ENCODE data around the gene CACNA2D4.

CACNA2D4 gene

GRCh38 chr12:1877169-1877878 lies 41.1 kb downstream of the CACNA2D4 start:
- no peak for DNase-seq (ENCODE audit: low read depth)
- H3K4me3 ChIP-seq (ENCODE audit: low read depth, low read length), result no peak overlapping the region

- DNase-seq (ENCODE audit: low read depth), result no peak
- no peak overlapping the region for H3K4me3 ChIP-seq (ENCODE audit: low read depth, low read length)
These were observed 42.4 kb downstream of the CACNA2D4 start for GRCh38 chr12:1876086-1876485.

- no peak overlapping the region for H3K4me3 ChIP-seq (ENCODE audit: low read depth, low read length)
- DNase-seq (ENCODE audit: low read depth), result no peak
These were observed 42.8 kb downstream of the CACNA2D4 start for GRCh38 chr12:1875608-1876007.

- DNase-seq (ENCODE audit: low read depth), result no peak
- H3K4me3 ChIP-seq (ENCODE audit: low read depth, low read length), result no peak overlapping the region
These were observed 44.6 kb downstream of the CACNA2D4 start for GRCh38 chr12:1873531-1874510.

GRCh38 chr12:1872448-1872847 lies 46.0 kb downstream of the CACNA2D4 start:
- DNase-seq (ENCODE audit: low read depth), result no peak
- no peak overlapping the region for H3K4me3 ChIP-seq (ENCODE audit: low read depth, low read length)

- H3K4me3 ChIP-seq (ENCODE audit: low read depth, low read length), result no peak overlapping the region
- DNase-seq (ENCODE audit: low read depth), result no peak
These were observed 46.5 kb downstream of the CACNA2D4 start for GRCh38 chr12:1872001-1872400.

- DNase-seq (ENCODE audit: low read depth), result no peak
These were observed 47.2 kb downstream of the CACNA2D4 start for GRCh38 chr12:1870998-1871917.

DNA sequence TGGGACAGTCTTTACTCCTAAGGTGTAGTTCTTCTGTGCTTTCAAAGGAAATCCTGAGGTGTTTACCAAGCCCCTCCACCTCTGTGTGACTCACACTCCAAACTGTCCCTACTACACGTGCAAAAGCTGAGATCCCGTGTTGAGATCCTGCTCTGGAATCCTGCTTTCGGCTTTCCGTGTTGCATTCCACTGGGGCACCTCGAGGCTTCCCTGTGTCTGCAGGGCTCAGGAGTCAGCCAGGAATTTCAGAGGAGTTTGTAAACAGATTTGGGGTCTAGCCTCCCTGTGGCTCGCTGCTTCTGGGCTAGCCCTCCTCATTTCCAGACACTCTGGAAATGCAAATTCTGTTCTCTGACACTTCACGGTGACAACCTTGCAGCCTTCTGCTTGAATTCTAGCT lies 48.4 kb downstream of the CACNA2D4 start:
- no peak overlapping the region for H3K4me3 ChIP-seq (ENCODE audit: low read depth, low read length)
- DNase-seq (ENCODE audit: low read depth), result no peak

More at GRCh38 chr12:1870998-1871917, 47.2 kb downstream of the CACNA2D4 start:
- no peak overlapping the region for H3K4me3 ChIP-seq (ENCODE audit: low read depth, low read length)

- DNase-seq (ENCODE audit: low read depth), result no peak
These were observed 49.3 kb downstream of the CACNA2D4 start for GRCh38 chr12:1869145-1869544.

GRCh38 chr12:1865284-1865866 lies 53.1 kb downstream of the CACNA2D4 start:
- no peak for DNase-seq (ENCODE audit: low read depth)
- no peak overlapping the region for H3K4me3 ChIP-seq (ENCODE audit: low read depth, low read length)

More at GRCh38 chr12:1869145-1869544, 49.3 kb downstream of the CACNA2D4 start:
- no peak overlapping the region for H3K4me3 ChIP-seq (ENCODE audit: low read depth, low read length)

- DNase-seq (ENCODE audit: low read depth), result no peak
- no peak overlapping the region for H3K4me3 ChIP-seq (ENCODE audit: low read depth, low read length)
These were observed 53.6 kb downstream of the CACNA2D4 start for GRCh38 chr12:1864867-1865266.

DNA sequence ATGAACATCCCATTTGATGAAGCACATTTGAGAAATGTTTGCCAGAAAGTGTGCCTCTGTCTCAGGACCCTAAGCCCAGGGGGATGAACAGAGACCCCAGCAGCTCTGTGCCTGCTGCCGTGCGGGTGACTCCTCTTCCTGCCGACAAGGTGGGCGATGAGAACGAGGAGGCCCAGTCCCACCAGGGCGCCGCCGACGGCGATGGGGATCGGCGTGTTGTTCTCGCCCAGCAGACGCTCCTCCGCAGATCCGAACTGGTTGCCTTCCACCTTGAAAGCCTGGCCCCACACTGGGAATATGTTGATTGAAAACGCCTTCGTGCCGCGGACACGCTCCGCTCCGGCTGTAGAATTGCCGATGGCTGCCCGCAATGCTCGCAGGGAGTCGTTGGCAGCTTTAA lies 54.0 kb downstream of the CACNA2D4 start:
- no peak for DNase-seq (ENCODE audit: low read depth)
- H3K4me3 ChIP-seq (ENCODE audit: low read depth, low read length), result no peak overlapping the region

DNA sequence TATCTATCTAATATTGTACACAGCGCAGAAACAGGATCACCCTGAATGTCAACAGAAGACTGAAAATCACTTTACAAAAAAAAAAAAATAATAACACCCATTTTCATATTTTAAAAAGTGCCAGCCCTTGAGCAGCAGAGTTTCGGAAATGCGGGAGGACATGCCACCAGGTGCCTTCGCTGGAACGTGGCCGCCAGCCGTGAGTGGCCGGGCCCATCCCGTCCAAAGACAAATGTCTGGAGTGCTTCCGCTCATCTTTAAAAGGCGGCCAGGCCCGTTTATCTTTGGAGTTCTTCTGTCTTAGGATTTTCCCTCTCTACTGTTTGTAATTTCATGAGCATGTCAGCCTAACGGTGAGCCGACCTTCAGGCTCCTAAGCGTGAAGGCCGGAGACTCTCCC lies 54.6 kb downstream of the CACNA2D4 start:
- no peak for DNase-seq (ENCODE audit: low read depth)

GRCh38 chr12:1862973-1863372 lies 55.5 kb downstream of the CACNA2D4 start:
- no peak overlapping the region for H3K4me3 ChIP-seq (ENCODE audit: low read depth, low read length)
- DNase-seq (ENCODE audit: low read depth), result no peak

More for the DNA sequence above, 54.6 kb downstream of the CACNA2D4 start:
- no peak overlapping the region for H3K4me3 ChIP-seq (ENCODE audit: low read depth, low read length)

DNA sequence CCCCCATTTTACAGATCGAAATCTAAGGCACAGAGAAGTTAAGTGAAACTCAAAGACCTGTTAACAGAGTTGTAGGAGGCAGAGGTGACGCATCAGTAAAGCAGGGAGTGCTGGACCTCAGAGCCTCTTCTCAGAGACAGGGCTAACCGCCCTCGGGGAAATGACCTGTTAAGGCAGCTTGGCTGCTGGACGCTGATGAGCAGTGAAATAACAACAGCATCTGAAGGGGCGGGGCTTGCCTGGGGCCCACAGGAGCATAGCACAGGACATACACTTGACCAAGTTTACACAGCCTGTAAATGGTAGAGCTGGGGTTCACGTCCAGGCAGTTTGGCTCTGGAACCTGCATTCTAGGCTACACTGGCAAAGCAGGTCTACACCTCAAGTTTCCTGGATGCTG lies 58.8 kb downstream of the CACNA2D4 start:
- H3K4me3 ChIP-seq (ENCODE audit: low read depth, low read length), result no peak overlapping the region
- no peak for DNase-seq (ENCODE audit: low read depth)

GRCh38 chr12:1858456-1858855 lies 60.0 kb downstream of the CACNA2D4 start:
- H3K4me3 ChIP-seq (ENCODE audit: low read depth, low read length), result no peak overlapping the region
- no peak for DNase-seq (ENCODE audit: low read depth)

GRCh38 chr12:1857821-1858220 lies 60.6 kb downstream of the CACNA2D4 start:
- DNase-seq (ENCODE audit: low read depth), result no peak
- H3K4me3 ChIP-seq (ENCODE audit: low read depth, low read length), result no peak overlapping the region

DNA sequence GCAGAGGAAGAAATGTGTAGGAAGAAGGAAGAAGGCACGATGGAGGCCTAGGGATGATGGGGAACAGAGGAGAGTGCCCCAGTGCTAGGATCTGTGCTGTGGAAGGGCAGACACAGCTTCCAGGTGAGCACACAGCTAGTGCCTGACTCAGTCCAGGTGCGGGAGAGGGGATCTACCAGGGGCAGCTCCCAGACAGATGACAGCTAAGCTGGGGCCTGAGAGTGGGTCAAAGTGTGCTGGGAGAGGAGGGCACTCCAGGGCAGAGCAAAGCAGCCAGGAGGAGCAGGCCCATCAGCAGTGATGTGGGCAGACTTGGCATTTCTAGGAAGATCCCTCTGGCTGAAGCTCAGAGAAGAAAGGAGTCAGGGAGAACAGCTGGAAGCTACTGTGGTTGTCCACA lies 61.4 kb downstream of the CACNA2D4 start:
- no peak overlapping the region for H3K4me3 ChIP-seq (ENCODE audit: low read depth, low read length)
- DNase-seq (ENCODE audit: low read depth), result no peak

- H3K4me3 ChIP-seq (ENCODE audit: low read depth, low read length), result no peak overlapping the region
- peak; percentile 2 for DNase-seq (ENCODE audit: low read depth)
These were observed 63.2 kb downstream of the CACNA2D4 start for GRCh38 chr12:1855241-1855640.

Data from skeletal muscle cell (primary cell).